ENCODE measurements around the gene LRRC15. TPM values are rescaled to one million over a fixed set of nuclear protein-coding genes. Genes with fewer than 3 reads are reported as not detected.

LRRC15 gene
- total and polyA plus RNA-seq, 2 donors (not counting 3 experiments of a cell fraction or from before 2014, with no cell fraction given), result not detected

DNA sequence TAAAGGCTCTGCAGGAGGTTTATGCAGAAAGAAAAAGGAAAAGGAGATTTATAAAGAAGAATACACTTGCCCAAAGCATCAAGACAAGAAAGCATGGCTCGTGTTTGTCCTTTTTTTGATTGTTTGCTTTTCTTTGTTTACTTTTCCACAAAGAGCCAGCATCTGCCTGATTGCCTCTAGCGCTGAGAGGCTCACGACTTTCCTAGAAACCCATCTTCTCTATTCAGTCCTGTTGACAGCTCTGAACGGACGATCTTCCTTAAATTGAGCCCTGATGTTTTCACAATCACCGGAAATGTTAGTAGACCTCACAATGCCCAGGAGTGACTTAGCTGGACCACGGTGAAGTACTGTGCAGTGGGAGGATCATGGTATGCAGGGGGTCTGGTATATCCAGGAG, 17.1 kb upstream of the LRRC15 start:
- H3K27ac ChIP-seq (ENCODE audit: insufficient read depth, low read depth, low read length), result no peak overlapping the region
- no peaks in the 10 kb centered on the region for H3K9me3 ChIP-seq (replicated peaks; ENCODE audit: control insufficient read depth, insufficient read depth, low read length)
- DNase-seq (ENCODE audit: low read depth, low spot score) (no peak), FAIRE-seq (no peak)
- dilution Hi-C loops (cut with MboI; ENCODE audit: extremely low pct_ligation_motif_present, low sequenced_read_pairs), result no loop called here
- no peak overlapping the region for H3K9ac ChIP-seq (replicated peaks; ENCODE audit: extremely low read depth, insufficient read depth, low read length)
- TF ChIP-seq EZH2 (IDR thresholded peaks at IDR 0.05; ENCODE audit: borderline replicate concordance, low read depth, low read length, severe bottlenecking) (no peak), FOS (IDR thresholded peaks at IDR 0.05; ENCODE audit: borderline replicate concordance, insufficient read depth, low read length) (no peak), POLR2A (IDR thresholded peaks at IDR 0.05; ENCODE audit: low read depth, low read length) (no peak), POLR2AphosphoS5 (IDR thresholded peaks at IDR 0.05; ENCODE audit: insufficient read depth, low read depth, low read length) (no peak), GATA2 (IDR thresholded peaks at IDR 0.05; ENCODE audit: insufficient read depth, insufficient read length, low read depth, low read length) (no peak)
- TF ChIP-seq, protein P1, sequence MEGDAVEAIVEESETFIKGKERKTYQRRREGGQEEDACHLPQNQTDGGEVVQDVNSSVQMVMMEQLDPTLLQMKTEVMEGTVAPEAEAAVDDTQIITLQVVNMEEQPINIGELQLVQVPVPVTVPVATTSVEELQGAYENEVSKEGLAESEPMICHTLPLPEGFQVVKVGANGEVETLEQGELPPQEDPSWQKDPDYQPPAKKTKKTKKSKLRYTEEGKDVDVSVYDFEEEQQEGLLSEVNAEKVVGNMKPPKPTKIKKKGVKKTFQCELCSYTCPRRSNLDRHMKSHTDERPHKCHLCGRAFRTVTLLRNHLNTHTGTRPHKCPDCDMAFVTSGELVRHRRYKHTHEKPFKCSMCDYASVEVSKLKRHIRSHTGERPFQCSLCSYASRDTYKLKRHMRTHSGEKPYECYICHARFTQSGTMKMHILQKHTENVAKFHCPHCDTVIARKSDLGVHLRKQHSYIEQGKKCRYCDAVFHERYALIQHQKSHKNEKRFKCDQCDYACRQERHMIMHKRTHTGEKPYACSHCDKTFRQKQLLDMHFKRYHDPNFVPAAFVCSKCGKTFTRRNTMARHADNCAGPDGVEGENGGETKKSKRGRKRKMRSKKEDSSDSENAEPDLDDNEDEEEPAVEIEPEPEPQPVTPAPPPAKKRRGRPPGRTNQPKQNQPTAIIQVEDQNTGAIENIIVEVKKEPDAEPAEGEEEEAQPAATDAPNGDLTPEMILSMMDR (IDR thresholded peaks at IDR 0.05; ENCODE audit: extremely low read depth in 1 of 2, insufficient read depth in 1 of 2, low read depth in 1 of 2, low read length in 2 of 2), result no peak
- TF ChIP-seq, protein P2, sequence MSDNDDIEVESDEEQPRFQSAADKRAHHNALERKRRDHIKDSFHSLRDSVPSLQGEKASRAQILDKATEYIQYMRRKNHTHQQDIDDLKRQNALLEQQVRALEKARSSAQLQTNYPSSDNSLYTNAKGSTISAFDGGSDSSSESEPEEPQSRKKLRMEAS (IDR thresholded peaks at IDR 0.05; ENCODE audit: insufficient read depth, insufficient read length), result no peak
- ChIA-PET POLR2A (no interaction called here), CTCF (interaction anchor here (1.2 to 1.5 kb wide), 5 partner anchors 9 to 53 kb away, joined by 3 to 6 read pairs (median 3); no protein-coding TSS in a partner anchor)
- no peaks in the 10 kb centered on the region for H3K36me3 ChIP-seq (ENCODE audit: control insufficient read depth in 2 of 2, extremely low read depth in 1 of 2, insufficient read depth in 2 of 2, low read length in 2 of 2)
- BruUV-seq (replicated peaks), result no TSS peak
- no peaks in the 10 kb centered on the region for H3K9me1 ChIP-seq (replicated peaks; ENCODE audit: control insufficient read depth, extremely low read depth, insufficient read depth, low read length)
- H3K27me3 ChIP-seq (ENCODE audit: control insufficient read depth in 2 of 2, insufficient read depth in 2 of 2, low read length in 2 of 2), result peaks cover 23% of the 10 kb centered on the region in 2 experiments
- no peaks in the 10 kb centered on the region for H3K4me1 ChIP-seq (ENCODE audit: control insufficient read depth, extremely low read depth, insufficient read depth, low read length)
- no peak overlapping the region for H2AFZ ChIP-seq (ENCODE audit: low read depth, low read length)
- no peak overlapping the region for H3K4me2 ChIP-seq (ENCODE audit: insufficient read depth, low read length)
- intact Hi-C loops (cut with micrococcal nuclease), result no loop called here
- no peak overlapping the region for H3K4me3 ChIP-seq (replicated peaks in 1 of 3; ENCODE audit: insufficient read depth in 1 of 3, low read depth in 1 of 3, low read length in 3 of 3)
- H4K20me1 ChIP-seq (replicated peaks; ENCODE audit: control insufficient read depth, extremely low read depth, insufficient read depth, low read length), result no peaks in the 10 kb centered on the region
- no peaks in the 10 kb centered on the region for H3K79me2 ChIP-seq (ENCODE audit: control insufficient read depth, insufficient read depth, low read length)
